Measurements from ENCODE around the gene YIF1A. TPM values are rescaled to one million over a fixed set of nuclear protein-coding genes. Genes with fewer than 3 reads are reported as not detected.

The YIF1A gene
- polyA plus RNA-seq, 3 donors: 50.0 to 81.1 (median 63.8) TPM

DNA sequence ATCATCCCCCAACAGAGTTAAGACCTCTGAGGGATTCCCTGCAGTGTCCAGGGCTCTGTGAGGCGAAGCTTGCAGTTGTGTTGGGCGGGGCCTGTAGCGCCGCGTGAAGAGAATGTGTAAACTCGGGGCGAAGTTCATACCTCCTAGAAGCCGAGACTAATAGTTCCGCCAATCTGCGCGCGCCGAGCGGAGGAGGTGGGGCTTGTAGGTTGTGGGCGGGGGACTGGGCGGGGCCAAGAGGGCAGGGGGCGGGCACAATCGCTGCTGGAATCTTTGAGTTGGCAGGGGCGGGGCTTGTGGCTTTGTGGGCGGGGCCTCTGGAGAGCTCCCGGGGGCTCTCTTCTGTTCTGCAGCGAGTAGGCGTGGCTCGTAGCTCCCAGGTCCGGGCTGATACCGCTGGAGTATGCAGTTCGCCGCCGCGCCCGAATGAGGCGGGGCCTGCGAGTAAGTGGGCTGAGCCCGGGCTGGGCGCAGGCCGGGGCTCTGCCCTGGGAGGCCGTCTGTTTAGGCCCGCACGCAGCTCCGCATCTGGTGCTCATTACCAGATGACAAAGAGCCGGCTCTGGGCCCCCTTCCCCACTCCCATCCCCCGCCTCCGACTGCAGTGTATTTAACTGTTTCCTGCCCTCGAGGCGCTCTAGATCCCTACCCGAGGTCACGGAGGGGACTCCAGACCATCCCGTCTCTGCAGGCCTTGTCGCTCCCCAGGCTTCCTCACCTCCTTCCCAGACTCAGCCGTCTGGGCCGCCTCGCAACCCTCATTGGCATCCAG is 23.8 kb upstream of the YIF1A start:
- H3K79me2 ChIP-seq (ENCODE audit: insufficient read depth, low read length): no peaks in the 10 kb centered on the region
- H3K4me3 ChIP-seq (replicated peaks in 1 of 3; ENCODE audit: low read depth in 2 of 3, low read length in 3 of 3): peak overlapping the region; percentile 40 to 90 (median 69)
- no peaks in the 10 kb centered on the region for H3K9me3 ChIP-seq (replicated peaks in 1 of 2; ENCODE audit: control insufficient read depth in 1 of 2, insufficient read depth in 1 of 2, low read length in 2 of 2)
- H3K27me3 ChIP-seq (ENCODE audit: control insufficient read depth in 2 of 2, insufficient read depth in 2 of 2, low read length in 2 of 2): no peaks in the 10 kb centered on the region
- intact Hi-C loops (cut with micrococcal nuclease): loop anchor here (1.0 to 10.0 kb wide), 3 partner anchors 16 to 72 kb away; partner anchors contain the start of gene BRMS1 (in 1 of the 2)
- TF ChIP-seq, protein P1, sequence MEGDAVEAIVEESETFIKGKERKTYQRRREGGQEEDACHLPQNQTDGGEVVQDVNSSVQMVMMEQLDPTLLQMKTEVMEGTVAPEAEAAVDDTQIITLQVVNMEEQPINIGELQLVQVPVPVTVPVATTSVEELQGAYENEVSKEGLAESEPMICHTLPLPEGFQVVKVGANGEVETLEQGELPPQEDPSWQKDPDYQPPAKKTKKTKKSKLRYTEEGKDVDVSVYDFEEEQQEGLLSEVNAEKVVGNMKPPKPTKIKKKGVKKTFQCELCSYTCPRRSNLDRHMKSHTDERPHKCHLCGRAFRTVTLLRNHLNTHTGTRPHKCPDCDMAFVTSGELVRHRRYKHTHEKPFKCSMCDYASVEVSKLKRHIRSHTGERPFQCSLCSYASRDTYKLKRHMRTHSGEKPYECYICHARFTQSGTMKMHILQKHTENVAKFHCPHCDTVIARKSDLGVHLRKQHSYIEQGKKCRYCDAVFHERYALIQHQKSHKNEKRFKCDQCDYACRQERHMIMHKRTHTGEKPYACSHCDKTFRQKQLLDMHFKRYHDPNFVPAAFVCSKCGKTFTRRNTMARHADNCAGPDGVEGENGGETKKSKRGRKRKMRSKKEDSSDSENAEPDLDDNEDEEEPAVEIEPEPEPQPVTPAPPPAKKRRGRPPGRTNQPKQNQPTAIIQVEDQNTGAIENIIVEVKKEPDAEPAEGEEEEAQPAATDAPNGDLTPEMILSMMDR (IDR thresholded peaks at IDR 0.05): no peak
- H3K9ac ChIP-seq (ENCODE audit: insufficient read depth, low read length, poor library complexity, severe bottlenecking): peak overlapping the region; percentile 69
- no peaks in the 10 kb centered on the region for H4K20me1 ChIP-seq (ENCODE audit: insufficient read depth, low read length)
- peak overlapping the region; percentile 90 for H3K4me2 ChIP-seq (replicated peaks; ENCODE audit: extremely low read depth, low read length, poor library complexity, severe bottlenecking)
- H3K4me3 Mint-ChIP-seq: peak overlapping the region; percentile 92 to 98
- H3K27me3 Mint-ChIP-seq (ENCODE audit: low read depth in 3 of 3): peaks cover 4 to 15% (median 15%) of the 10 kb centered on the region in 3 donors
- H2AFZ ChIP-seq (ENCODE audit: insufficient read depth, low read depth, low read length, poor library complexity, severe bottlenecking): peak overlapping the region; percentile 85
- peaks cover 38 to 49% of the 10 kb centered on the region in 2 donors for H3K4me1 ChIP-seq (ENCODE audit: control insufficient read depth in 1 of 2, insufficient read depth in 2 of 2, low read length in 2 of 2)
- WGBS (ENCODE audit: insufficient coverage): 3% methylated on average over 50 of the region's 52 CpGs
- peaks cover 31% of the 10 kb centered on the region for H3K4me1 Mint-ChIP-seq
- peak overlapping the region; percentile 96 to 99 (median 97) for H3K27ac Mint-ChIP-seq
- peak overlapping the region; percentile 85 to 90 for H3K27ac ChIP-seq (ENCODE audit: low read depth in 1 of 2, low read length in 2 of 2)
- peaks cover 0 to 2% of the 10 kb centered on the region in 2 donors for H3K36me3 Mint-ChIP-seq
- no peaks in the 10 kb centered on the region for H3K36me3 ChIP-seq (replicated peaks in 1 of 2; ENCODE audit: control insufficient read depth in 1 of 2, insufficient read depth in 2 of 2, low read length in 2 of 2)
- peak; percentile 94 to 97 (median 97) for DNase-seq
- H3K9me3 Mint-ChIP-seq: peaks cover 0 to 2% (median 0%) of the 10 kb centered on the region in 7 donors

DNA sequence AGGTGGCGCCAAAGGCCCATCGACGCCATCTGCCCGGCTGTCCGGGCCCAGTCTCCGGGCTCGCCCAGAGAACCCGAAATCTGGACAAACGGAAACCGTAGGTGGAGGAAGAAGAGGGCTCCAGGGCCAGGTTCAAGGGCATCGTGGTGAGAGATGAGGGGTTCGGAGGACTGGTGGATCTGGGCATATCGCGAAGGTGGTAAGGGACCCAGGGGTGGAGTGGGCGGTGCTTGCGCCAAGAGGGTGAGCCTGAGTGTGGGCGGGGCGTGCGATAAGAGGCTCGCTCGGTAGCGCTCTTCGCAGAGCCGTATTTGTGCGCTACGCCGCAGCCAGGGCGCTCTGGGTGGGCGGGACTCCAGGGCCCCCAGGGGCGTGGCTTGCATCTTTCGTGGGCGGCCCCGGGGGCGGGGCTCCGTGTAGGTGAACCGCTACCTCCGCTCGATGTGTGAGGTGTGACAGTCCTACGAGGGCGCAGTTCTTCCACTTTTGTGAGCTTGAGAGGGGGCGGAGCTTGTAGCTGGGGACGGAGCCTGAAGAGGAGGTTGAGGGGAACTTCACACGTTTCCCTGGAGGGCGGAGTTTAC is 23.1 kb upstream of the YIF1A start:
- Mint-ChIP-seq H3K27me3 (ENCODE audit: low read depth in 3 of 3) (peaks cover 8 to 17% (median 13%) of the 10 kb centered on the region in 3 donors), H3K27ac (peak overlapping the region; percentile 96 to 99 (median 97)), H3K9me3 (peaks cover 0 to 2% (median 0%) of the 10 kb centered on the region in 7 donors), H3K4me3 (peak overlapping the region; percentile 92 to 98), H3K36me3 (peaks cover 0 to 2% of the 10 kb centered on the region in 2 donors), H3K4me1 (peaks cover 25% of the 10 kb centered on the region)
- Histone ChIP-seq H3K36me3 (replicated peaks in 1 of 2; ENCODE audit: control insufficient read depth in 1 of 2, insufficient read depth in 2 of 2, low read length in 2 of 2) (no peaks in the 10 kb centered on the region), H3K9ac (ENCODE audit: insufficient read depth, low read length, poor library complexity, severe bottlenecking) (peak overlapping the region; percentile 69), H3K4me1 (ENCODE audit: control insufficient read depth in 1 of 2, insufficient read depth in 2 of 2, low read length in 2 of 2) (peaks cover 32 to 42% of the 10 kb centered on the region in 2 donors), H3K27ac (ENCODE audit: low read depth in 1 of 2, low read length in 2 of 2) (peak overlapping the region; percentile 85 to 90), H3K4me2 (replicated peaks; ENCODE audit: extremely low read depth, low read length, poor library complexity, severe bottlenecking) (peak overlapping the region; percentile 90), H3K4me3 (replicated peaks in 1 of 3; ENCODE audit: low read depth in 2 of 3, low read length in 3 of 3) (peak overlapping the region; percentile 40 to 90 (median 69)), H2AFZ (ENCODE audit: insufficient read depth, low read depth, low read length, poor library complexity, severe bottlenecking) (peak overlapping the region; percentile 85), H3K79me2 (ENCODE audit: insufficient read depth, low read length) (no peaks in the 10 kb centered on the region), H3K27me3 (ENCODE audit: control insufficient read depth in 2 of 2, insufficient read depth in 2 of 2, low read length in 2 of 2) (no peaks in the 10 kb centered on the region), H3K9me3 (replicated peaks in 1 of 2; ENCODE audit: control insufficient read depth in 1 of 2, insufficient read depth in 1 of 2, low read length in 2 of 2) (no peaks in the 10 kb centered on the region), H4K20me1 (ENCODE audit: insufficient read depth, low read length) (no peaks in the 10 kb centered on the region)
- under 1% methylated on average over 44 of the region's 44 CpGs for WGBS (ENCODE audit: insufficient coverage)
- intact Hi-C loops (cut with micrococcal nuclease): loop anchor here (1.0 to 10.0 kb wide), 4 partner anchors 16 to 77 kb away; partner anchors contain the start of gene BRMS1 (in 1 of the 2)
- TF ChIP-seq, protein P1 (IDR thresholded peaks at IDR 0.05): peak; percentile 98
- DNase-seq: peak; percentile 78 to 85 (median 83)
